Caco-2 (cell line): ENCODE data around the gene CSRP1. TPM values are rescaled to one million over a fixed set of nuclear protein-coding genes. Genes with fewer than 3 reads are reported as not detected.

ENCODE experiments used
- BruUV-seq: library from RNA; stranded (reverse); fragments of 400-500 nt; replicated peaks from 2 replicates; lab custom pipeline; 2021; lab: Mats Ljungman, UMichigan
- CTCF ChIA-PET: fragments of 300-600 bp; sonication (Branson Sonifier 250); formaldehyde crosslinking; loops from one replicate; lab custom pipeline; 2022; ENCODE audit warnings: antibody characterized with exemption; lab: Charles Lee
- POLR2A ChIA-PET: fragments of 300-600 bp; sonication (Branson Sonifier 250); formaldehyde crosslinking; loops from one replicate; lab custom pipeline; 2022; ENCODE audit warnings: antibody characterized with exemption; lab: Charles Lee
- DNase-seq, 2 experiments: peaks; one replicate each; pipeline versions ENCODE4 v3.0.0 to v3.0.0-alpha.2; 2020 to 2022
- H3K27me3 ChIP-seq: replicated peaks from 2 replicates; pipeline ENCODE4 v1.6.0; 2011; ENCODE audit warnings: low read length; ENCODE audit not compliant: control insufficient read depth, insufficient read depth
- H3K36me3 ChIP-seq: 2 replicates; pipeline ENCODE4 v1.5.1; 2011; ENCODE audit warnings: low read length; ENCODE audit not compliant: control insufficient read depth, insufficient read depth
- H3K4me1 ChIP-seq: fragments of 250-450 bp; sonication (Bioruptor Pico); 2 replicates; pipeline ENCODE4 v1.5.1; 2020; ENCODE audit warnings: mild to moderate bottlenecking
- H3K4me3 ChIP-seq: 2 replicates; pipeline ENCODE4 v1.5.1; 2011; ENCODE audit warnings: low read depth, mild to moderate bottlenecking, control low read depth, low read length
- H3K9me3 ChIP-seq: fragments of 250-450 bp; sonication (Bioruptor Pico); 2 replicates; pipeline ENCODE4 v1.5.1; 2020; ENCODE audit warnings: mild to moderate bottlenecking, moderate library complexity
- H3K27ac Mint-ChIP-seq: one replicate; pipeline ENCODE4 v1.8.0; 2022; ENCODE audit warnings: mixed read lengths; ENCODE audit not compliant: unreplicated experiment
- H3K27me3 Mint-ChIP-seq: one replicate; pipeline ENCODE4 v1.8.0; 2022; ENCODE audit warnings: mixed read lengths; ENCODE audit not compliant: insufficient read depth, unreplicated experiment
- H3K36me3 Mint-ChIP-seq: one replicate; pipeline ENCODE4 v1.8.0; 2022; ENCODE audit warnings: mild to moderate bottlenecking, mixed read lengths; ENCODE audit not compliant: insufficient read depth, unreplicated experiment
- H3K4me1 Mint-ChIP-seq: one replicate; pipeline ENCODE4 v1.8.0; 2022; ENCODE audit warnings: low read depth, mixed read lengths; ENCODE audit not compliant: unreplicated experiment
- H3K4me3 Mint-ChIP-seq: one replicate; pipeline ENCODE4 v1.8.0; 2022; ENCODE audit warnings: mild to moderate bottlenecking, moderate library complexity, mixed read lengths; ENCODE audit not compliant: unreplicated experiment
- H3K9me3 Mint-ChIP-seq: one replicate; pipeline ENCODE4 v1.8.0; 2022; ENCODE audit warnings: mixed read lengths; ENCODE audit not compliant: unreplicated experiment
- intact Hi-C: fragments of 100-400 bp; cut with micrococcal nuclease; formaldehyde crosslinking; loops from one replicate; pipeline ENCODE4 v1.10.0; 2022; ENCODE audit not compliant: unreplicated experiment
- total RNA-seq: library from RNA; stranded (reverse); gene quantifications from 2 replicates; pipeline ENCODE4 v1.2.3, GENCODE V29; 2022
- TF ChIP-seq, protein P1 (sequence below), 2 experiments: fragments of 200-600 bp in 1 of 2; IDR thresholded peaks; 1 replicate in 1 of 2; 2 replicates in 1 of 2; pipeline versions ENCODE4 v1.5.1 to v1.8.0; 2011 to 2022; ENCODE audit warnings: antibody characterized with exemption in 1 of 2, control low read depth in 1 of 2, inconsistent platforms in 1 of 2, low read depth in 1 of 2, low read length in 1 of 2, mild to moderate bottlenecking in 1 of 2, moderate library complexity in 1 of 2; ENCODE audit not compliant: insufficient read depth in 1 of 2, severe bottlenecking in 1 of 2, unreplicated experiment in 1 of 2

CSRP1 gene
- total RNA-seq, 1 experiment from 2014 or later: 60.0 TPM

DNA sequence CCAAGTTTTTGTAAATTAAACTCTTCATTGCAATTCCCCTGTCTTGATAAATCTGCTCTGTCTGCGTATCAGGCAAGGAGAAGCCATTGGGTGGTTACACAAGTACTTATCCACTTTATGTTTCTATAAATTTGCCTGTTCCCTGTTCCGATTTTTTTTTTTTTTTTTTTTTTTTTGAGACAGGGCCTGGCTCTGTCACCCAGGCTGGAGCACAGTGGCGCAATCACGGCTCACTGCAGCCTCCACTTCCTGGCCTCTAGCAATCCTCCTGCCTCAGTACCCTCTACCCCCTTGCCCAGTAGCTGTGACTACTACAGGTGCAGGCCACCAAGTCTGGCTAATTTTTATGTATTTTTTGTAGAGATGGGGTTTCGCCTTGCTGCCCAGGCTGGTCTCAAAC, 11.1 kb upstream of the CSRP1 start:
- H3K4me3 ChIP-seq: no peak overlapping the region
- peak overlapping the region; percentile 87 for H3K27ac Mint-ChIP-seq
- H3K4me3 Mint-ChIP-seq: peak overlapping the region; percentile 12
- ChIA-PET CTCF (no interaction called here), POLR2A (no interaction called here)
- H3K9me3 ChIP-seq: no peaks in the 10 kb centered on the region
- no TSS peak for BruUV-seq
- peaks cover 58% of the 10 kb centered on the region for H3K4me1 ChIP-seq
- H3K36me3 Mint-ChIP-seq: no peaks in the 10 kb centered on the region
- no peaks in the 10 kb centered on the region for H3K36me3 ChIP-seq
- no peaks in the 10 kb centered on the region for H3K27me3 ChIP-seq
- H3K27me3 Mint-ChIP-seq: no peaks in the 10 kb centered on the region
- peaks cover 56% of the 10 kb centered on the region for H3K4me1 Mint-ChIP-seq
- TF ChIP-seq, protein P1, sequence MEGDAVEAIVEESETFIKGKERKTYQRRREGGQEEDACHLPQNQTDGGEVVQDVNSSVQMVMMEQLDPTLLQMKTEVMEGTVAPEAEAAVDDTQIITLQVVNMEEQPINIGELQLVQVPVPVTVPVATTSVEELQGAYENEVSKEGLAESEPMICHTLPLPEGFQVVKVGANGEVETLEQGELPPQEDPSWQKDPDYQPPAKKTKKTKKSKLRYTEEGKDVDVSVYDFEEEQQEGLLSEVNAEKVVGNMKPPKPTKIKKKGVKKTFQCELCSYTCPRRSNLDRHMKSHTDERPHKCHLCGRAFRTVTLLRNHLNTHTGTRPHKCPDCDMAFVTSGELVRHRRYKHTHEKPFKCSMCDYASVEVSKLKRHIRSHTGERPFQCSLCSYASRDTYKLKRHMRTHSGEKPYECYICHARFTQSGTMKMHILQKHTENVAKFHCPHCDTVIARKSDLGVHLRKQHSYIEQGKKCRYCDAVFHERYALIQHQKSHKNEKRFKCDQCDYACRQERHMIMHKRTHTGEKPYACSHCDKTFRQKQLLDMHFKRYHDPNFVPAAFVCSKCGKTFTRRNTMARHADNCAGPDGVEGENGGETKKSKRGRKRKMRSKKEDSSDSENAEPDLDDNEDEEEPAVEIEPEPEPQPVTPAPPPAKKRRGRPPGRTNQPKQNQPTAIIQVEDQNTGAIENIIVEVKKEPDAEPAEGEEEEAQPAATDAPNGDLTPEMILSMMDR (IDR thresholded peaks at IDR 0.05; ENCODE audit: insufficient read depth in 1 of 2, low read depth in 1 of 2, low read length in 1 of 2, severe bottlenecking in 1 of 2, unreplicated experiment in 1 of 2): no peak
- intact Hi-C loops: no loop called here
- no peak for DNase-seq
- H3K9me3 Mint-ChIP-seq: no peaks in the 10 kb centered on the region

DNA sequence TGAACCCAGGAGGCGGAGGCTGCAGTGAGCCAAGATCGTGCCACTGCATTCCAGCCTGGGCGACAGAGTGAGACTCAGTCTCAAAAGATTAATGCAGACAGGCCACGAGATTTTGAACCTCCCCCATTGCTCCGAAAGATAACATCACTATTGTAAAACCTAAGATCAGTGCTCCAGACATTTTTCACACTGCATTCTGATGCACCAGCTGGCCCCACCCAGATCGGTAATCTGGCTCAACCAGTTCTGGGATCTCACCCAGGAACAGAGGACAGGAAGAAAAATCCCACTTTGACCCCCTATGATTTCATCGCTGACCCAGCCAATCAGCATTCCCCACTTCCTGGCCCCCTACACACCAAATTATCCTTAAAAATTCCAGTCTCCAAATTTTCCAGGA, 10.7 kb upstream of the CSRP1 start:
- intact Hi-C loops: no loop called here
- Histone ChIP-seq H3K27me3 (no peaks in the 10 kb centered on the region), H3K36me3 (no peaks in the 10 kb centered on the region), H3K4me1 (peaks cover 61% of the 10 kb centered on the region), H3K4me3 (no peak overlapping the region), H3K9me3 (no peaks in the 10 kb centered on the region)
- no peaks in the 10 kb centered on the region for H3K9me3 Mint-ChIP-seq
- H3K4me3 Mint-ChIP-seq: peak overlapping the region; percentile 12
- peaks cover 56% of the 10 kb centered on the region for H3K4me1 Mint-ChIP-seq
- TF ChIP-seq, protein P1 (IDR thresholded peaks at IDR 0.05; ENCODE audit: insufficient read depth in 1 of 2, low read depth in 1 of 2, low read length in 1 of 2, severe bottlenecking in 1 of 2, unreplicated experiment in 1 of 2): no peak
- BruUV-seq: no TSS peak
- no peaks in the 10 kb centered on the region for H3K36me3 Mint-ChIP-seq
- ChIA-PET CTCF (no interaction called here), POLR2A (no interaction called here)
- DNase-seq: peak; percentile 78 to 88
- H3K27me3 Mint-ChIP-seq: no peaks in the 10 kb centered on the region
- H3K27ac Mint-ChIP-seq: peak overlapping the region; percentile 87

DNA sequence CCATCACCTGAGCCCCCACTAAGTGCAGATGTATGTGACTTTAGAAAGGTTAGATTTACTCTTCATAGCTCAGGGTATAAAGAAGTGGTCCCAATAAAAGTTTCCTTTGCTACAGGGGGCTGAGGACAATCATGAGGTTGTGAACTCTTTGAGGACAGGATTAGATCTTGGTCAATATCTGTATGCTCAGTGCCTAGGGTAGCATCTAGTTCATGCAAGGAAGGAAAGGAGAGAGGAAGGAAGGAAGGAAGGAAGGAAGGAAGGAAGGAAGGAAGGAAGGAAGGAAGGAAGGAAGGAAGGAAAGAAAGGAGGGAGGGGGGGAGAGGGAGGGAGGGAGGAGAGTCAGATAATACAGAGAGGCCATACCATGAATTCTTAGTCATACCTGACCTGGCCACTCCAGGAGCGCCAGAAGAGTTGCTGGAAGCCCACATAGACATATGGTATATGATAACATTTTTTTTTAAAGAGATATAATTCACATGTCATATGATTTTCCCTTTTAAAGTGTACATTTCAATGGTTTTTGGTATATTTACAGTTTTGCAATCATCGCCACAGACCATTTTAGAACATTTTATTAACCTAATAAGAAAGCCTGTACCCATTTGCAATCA, 9.7 kb upstream of the CSRP1 start:
- TF ChIP-seq, protein P1 (IDR thresholded peaks at IDR 0.05; ENCODE audit: insufficient read depth in 1 of 2, low read depth in 1 of 2, low read length in 1 of 2, severe bottlenecking in 1 of 2, unreplicated experiment in 1 of 2): no peak
- Histone ChIP-seq H3K36me3 (no peaks in the 10 kb centered on the region), H3K4me3 (no peak overlapping the region), H3K4me1 (peaks cover 69% of the 10 kb centered on the region), H3K27me3 (no peaks in the 10 kb centered on the region), H3K9me3 (no peaks in the 10 kb centered on the region)
- DNase-seq: no peak
- intact Hi-C loops: no loop called here
- Mint-ChIP-seq H3K27ac (peak overlapping the region; percentile 68), H3K4me1 (peaks cover 51% of the 10 kb centered on the region), H3K36me3 (no peaks in the 10 kb centered on the region), H3K27me3 (no peaks in the 10 kb centered on the region), H3K9me3 (no peaks in the 10 kb centered on the region), H3K4me3 (no peak overlapping the region)
- no TSS peak for BruUV-seq
- ChIA-PET POLR2A (interaction anchor here (0.5 to 2.4 kb wide), 2 partner anchors 13 to 16 kb away, joined by 3 to 9 read pairs; no protein-coding TSS in a partner anchor), CTCF (interaction anchor here (1.0 to 5.7 kb wide), 2 partner anchors 35 to 81 kb away, joined by 4 to 198 read pairs; no protein-coding TSS in a partner anchor)
